ENCODE measurements around the gene TNFRSF13B. TPM values are rescaled to one million over a fixed set of nuclear protein-coding genes. Genes with fewer than 3 reads are reported as not detected.

TNFRSF13B gene
- total RNA-seq, 1 experiment from 2014 or later: 0.28 TPM

DNA sequence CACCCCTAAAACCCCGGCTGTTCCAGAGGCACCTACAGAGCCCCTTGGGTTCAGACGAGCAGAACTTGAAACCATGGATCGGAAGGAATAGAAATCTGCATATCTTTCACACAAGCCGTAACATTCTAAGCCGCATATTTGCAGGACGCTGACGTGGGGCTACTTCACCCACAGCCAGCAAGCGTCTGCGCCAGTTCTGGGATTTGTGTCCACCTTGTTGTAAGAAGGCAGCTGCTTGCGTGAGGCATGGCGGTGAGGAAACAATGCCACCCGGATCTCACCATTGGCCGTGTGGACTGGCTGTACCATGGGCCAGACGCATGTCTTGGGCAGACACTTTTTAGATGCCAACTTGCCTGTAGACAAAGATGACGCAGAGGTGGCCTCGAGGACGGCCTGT lies 34.5 kb downstream of the TNFRSF13B start:
- Histone ChIP-seq H3K27ac (ENCODE audit: insufficient read length, low read depth, low read length) (no peak overlapping the region), H2BK15ac (ENCODE audit: low read depth, low read length) (no peak overlapping the region), H3K4me2 (ENCODE audit: insufficient read depth, insufficient read length, low read length) (no peak overlapping the region), H2AK5ac (ENCODE audit: insufficient read length, low read length) (no peak overlapping the region), H4K20me1 (ENCODE audit: control insufficient read depth, insufficient read depth, insufficient read length) (no peaks in the 10 kb centered on the region), H4K5ac (ENCODE audit: insufficient read length, low read depth, low read length) (no peak overlapping the region), H4K91ac (ENCODE audit: insufficient read length, low read depth, low read length) (no peak overlapping the region), H3K27me3 (ENCODE audit: insufficient read depth, low read length) (no peaks in the 10 kb centered on the region), H3K9me3 (ENCODE audit: control insufficient read depth, low read depth, low read length) (no peaks in the 10 kb centered on the region), H3K14ac (ENCODE audit: insufficient read depth, low read length) (no peak overlapping the region; the same call in 1 of the 2 replicates), H3K79me2 (ENCODE audit: insufficient read depth, low read length) (no peaks in the 10 kb centered on the region), H3K9ac (ENCODE audit: extremely low read depth, insufficient read length, low read length) (no peak overlapping the region), H3K18ac (ENCODE audit: insufficient read length, low read depth, low read length) (no peak overlapping the region), H3T11ph (ENCODE audit: low read length) (no peak overlapping the region), H4K8ac (replicated peaks; ENCODE audit: insufficient read length, low read depth, low read length) (no peak overlapping the region), H2BK120ac (ENCODE audit: low read depth, low read length, poor library complexity, severe bottlenecking) (no peak overlapping the region), H3K4ac (ENCODE audit: low read depth, low read length) (no peak overlapping the region), H2AFZ (ENCODE audit: low read length) (no peak overlapping the region), H2BK12ac (ENCODE audit: insufficient read length, low read depth, low read length) (no peak overlapping the region), H3K79me1 (ENCODE audit: insufficient read depth, low read depth, low read length, poor library complexity, severe bottlenecking) (no peaks in the 10 kb centered on the region), H2BK5ac (ENCODE audit: insufficient read length, low read length) (no peak overlapping the region), H3K56ac (ENCODE audit: insufficient read length, low read depth, low read length) (no peak overlapping the region), H3K23me2 (ENCODE audit: insufficient read length, low read depth, low read length, poor library complexity, severe bottlenecking) (no peaks in the 10 kb centered on the region), H2BK20ac (ENCODE audit: low read depth, low read length, poor library complexity, severe bottlenecking) (no peak overlapping the region), H3K23ac (ENCODE audit: insufficient read length, low read depth, low read length) (no peak overlapping the region), H3K4me1 (ENCODE audit: insufficient read depth, low read length) (peaks cover 5% of the 10 kb centered on the region; the same call in 1 of the 2 replicates)
- Mint-ChIP-seq H3K9me3 (peaks cover 0 to 2% of the 10 kb centered on the region in 2 experiments; a peak in 1 of 5 replicates), H3K4me3 (no peak overlapping the region), H3K36me3 (ENCODE audit: insufficient read depth in 1 of 3, low read depth in 3 of 3) (no peaks in the 10 kb centered on the region; a peak in 1 of 7 replicates), H3K27me3 (ENCODE audit: low read depth) (no peaks in the 10 kb centered on the region), H3K4me1 (peaks cover 27 to 31% of the 10 kb centered on the region in 2 experiments), H3K27ac (no peak overlapping the region)
- no peak for DNase-seq
- TF ChIP-seq, protein P1, sequence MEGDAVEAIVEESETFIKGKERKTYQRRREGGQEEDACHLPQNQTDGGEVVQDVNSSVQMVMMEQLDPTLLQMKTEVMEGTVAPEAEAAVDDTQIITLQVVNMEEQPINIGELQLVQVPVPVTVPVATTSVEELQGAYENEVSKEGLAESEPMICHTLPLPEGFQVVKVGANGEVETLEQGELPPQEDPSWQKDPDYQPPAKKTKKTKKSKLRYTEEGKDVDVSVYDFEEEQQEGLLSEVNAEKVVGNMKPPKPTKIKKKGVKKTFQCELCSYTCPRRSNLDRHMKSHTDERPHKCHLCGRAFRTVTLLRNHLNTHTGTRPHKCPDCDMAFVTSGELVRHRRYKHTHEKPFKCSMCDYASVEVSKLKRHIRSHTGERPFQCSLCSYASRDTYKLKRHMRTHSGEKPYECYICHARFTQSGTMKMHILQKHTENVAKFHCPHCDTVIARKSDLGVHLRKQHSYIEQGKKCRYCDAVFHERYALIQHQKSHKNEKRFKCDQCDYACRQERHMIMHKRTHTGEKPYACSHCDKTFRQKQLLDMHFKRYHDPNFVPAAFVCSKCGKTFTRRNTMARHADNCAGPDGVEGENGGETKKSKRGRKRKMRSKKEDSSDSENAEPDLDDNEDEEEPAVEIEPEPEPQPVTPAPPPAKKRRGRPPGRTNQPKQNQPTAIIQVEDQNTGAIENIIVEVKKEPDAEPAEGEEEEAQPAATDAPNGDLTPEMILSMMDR (conservative IDR thresholded peaks at IDR 0.05): no peak
- no CpG with 5 or more reads among the region's 17 CpGs for WGBS (ENCODE audit: extremely low coverage, insufficient read length, low lambda C conversion rate)

Measured in H9 (cell line).